Activated CD8-positive, alpha-beta memory T cell treated with anti-CD3 and anti-CD28 coated beads, Interleukin-2, amount 50 U/mL, for 48 hours (primary cell): ENCODE data around the gene ONECUT2.
"Not testable (repeated sequence)": the region's sequence is repeated elsewhere in the genome, so short reads cannot be mapped to it uniquely, and the experiment has no call there.

ENCODE experiments used
- DNase-seq: peaks from one replicate; pipeline ENCODE4 v3.0.0-alpha.2; 2020

The ONECUT2 gene

GRCh38 chr18:57447154-57447621, 12.0 kb downstream of the ONECUT2 start:
- peak; percentile 63 for DNase-seq

GRCh38 chr18:57455576-57456129, 20.5 kb downstream of the ONECUT2 start:
- DNase-seq: no peak

- no peak for DNase-seq
Measured at GRCh38 chr18:57461652-57462269, 26.6 kb downstream of the ONECUT2 start.

- no peak for DNase-seq
Measured at GRCh38 chr18:57466307-57466706, 31.1 kb downstream of the ONECUT2 start.

GRCh38 chr18:57466745-57467409, 31.7 kb downstream of the ONECUT2 start:
- no peak for DNase-seq

- no peak for DNase-seq
Measured at GRCh38 chr18:57469884-57470283, 34.7 kb downstream of the ONECUT2 start.

GRCh38 chr18:57475408-57475807, 40.2 kb downstream of the ONECUT2 start:
- DNase-seq: no peak

- no peak for DNase-seq
Measured at GRCh38 chr18:57475903-57476302, 40.7 kb downstream of the ONECUT2 start.

- no peak for DNase-seq
Measured at GRCh38 chr18:57480733-57481132, 45.6 kb downstream of the ONECUT2 start.

GRCh38 chr18:57497372-57498294, 62.5 kb downstream of the ONECUT2 start:
- no peak for DNase-seq

GRCh38 chr18:57498682-57499256, 63.6 kb downstream of the ONECUT2 start:
- DNase-seq: no peak

GRCh38 chr18:57502624-57503023, 67.5 kb downstream of the ONECUT2 start:
- no peak for DNase-seq

- DNase-seq: no peak
Measured at GRCh38 chr18:57505231-57505630, 70.1 kb downstream of the ONECUT2 start.

- no peak for DNase-seq
Measured at GRCh38 chr18:57516056-57516455, 80.9 kb downstream of the ONECUT2 start.

- no peak for DNase-seq
Measured at GRCh38 chr18:57518533-57518932, 83.4 kb downstream of the ONECUT2 start.

- DNase-seq: no peak
Measured at GRCh38 chr18:57519668-57520424, 84.7 kb downstream of the ONECUT2 start.

GRCh38 chr18:57522348-57522747, 87.2 kb downstream of the ONECUT2 start:
- not testable (repeated sequence) for DNase-seq

- DNase-seq: no peak
Measured at GRCh38 chr18:57523171-57523956, 88.2 kb downstream of the ONECUT2 start.

- DNase-seq: no peak
Measured at GRCh38 chr18:57527556-57528229, 92.5 kb downstream of the ONECUT2 start.

GRCh38 chr18:57529151-57529550, 94.0 kb downstream of the ONECUT2 start:
- DNase-seq: no peak
